Activated naive CD4-positive, alpha-beta T cell (primary cell): ENCODE results near the gene KANSL1L.
A peak's percentile ranks its signal among the peaks of the same experiment; 100 is the strongest.
"Not testable (repeated sequence)": the region's sequence is repeated elsewhere in the genome, so short reads cannot be mapped to it uniquely, and the experiment has no call there.

ENCODE experiments used
- DNase-seq, 4 experiments: peaks; one replicate each; lab custom pipeline; 2025; lab: John Stamatoyannopoulos, UW

KANSL1L gene

GRCh38 chr2:210179351-210179990, 8.3 kb upstream of the KANSL1L start:
- DNase-seq = no peak

- no peak for DNase-seq
These were observed 6.6 kb upstream of the KANSL1L start for GRCh38 chr2:210177769-210178168.

- DNase-seq = not testable (repeated sequence)
These were observed 5.9 kb upstream of the KANSL1L start for GRCh38 chr2:210177115-210177514.

GRCh38 chr2:210174086-210174485, 2.9 kb upstream of the KANSL1L start:
- DNase-seq = no peak

GRCh38 chr2:210172219-210172575, 988 bp upstream of the KANSL1L start:
- no peak for DNase-seq

GRCh38 chr2:210170446-210171303, 534 bp downstream of the KANSL1L start:
- DNase-seq = peak; percentile 93 to 96 (median 94)

- DNase-seq = no peak
These were observed 1.1 kb downstream of the KANSL1L start for GRCh38 chr2:210170196-210170445.

GRCh38 chr2:210169516-210170195, 1.6 kb downstream of the KANSL1L start:
- DNase-seq = no peak

GRCh38 chr2:210167227-210167626, 4.0 kb downstream of the KANSL1L start:
- DNase-seq = no peak

GRCh38 chr2:210162466-210163124, 8.6 kb downstream of the KANSL1L start:
- DNase-seq = no peak

GRCh38 chr2:210159059-210159458, 12.2 kb downstream of the KANSL1L start:
- no peak for DNase-seq

GRCh38 chr2:210158236-210158635, 13.0 kb downstream of the KANSL1L start:
- DNase-seq = no peak

- no peak for DNase-seq
These were observed 13.7 kb downstream of the KANSL1L start for GRCh38 chr2:210157526-210157925.

GRCh38 chr2:210147614-210148013, 23.6 kb downstream of the KANSL1L start:
- DNase-seq = no peak

GRCh38 chr2:210132239-210132638, 39.0 kb downstream of the KANSL1L start:
- DNase-seq = no peak

GRCh38 chr2:210128961-210129360, 42.2 kb downstream of the KANSL1L start:
- DNase-seq = no peak

- no peak for DNase-seq
These were observed 57.5 kb downstream of the KANSL1L start for GRCh38 chr2:210113614-210114235.

- DNase-seq = no peak
These were observed 58.3 kb downstream of the KANSL1L start for GRCh38 chr2:210112871-210113270.

GRCh38 chr2:210099940-210100339, 71.3 kb downstream of the KANSL1L start:
- DNase-seq = no peak

GRCh38 chr2:210094787-210095186, 76.4 kb downstream of the KANSL1L start:
- no peak for DNase-seq

GRCh38 chr2:210092791-210093190, 78.4 kb downstream of the KANSL1L start:
- no peak for DNase-seq

GRCh38 chr2:210086930-210087329, 84.3 kb downstream of the KANSL1L start:
- DNase-seq = no peak
